OCI-LY3 (cell line): ENCODE results near the gene PEX26.

Source experiments
- EZH2phosphoT487 ChIP-seq: fragments of 200-600 bp; shearing (Covaris generic); IDR thresholded peaks from 2 replicates; pipeline ENCODE4 v1.6.1; 2018; ENCODE audit warnings: antibody characterized with exemption, mixed run types, low read depth
- TF ChIP-seq, protein P1 (sequence below): fragments of 200-600, 300-600 bp; sonication (generic); IDR thresholded peaks from 2 replicates; pipeline ENCODE4 v1.5.1; 2014; ENCODE audit warnings: antibody characterized with exemption, low read length, low read depth

DNA sequence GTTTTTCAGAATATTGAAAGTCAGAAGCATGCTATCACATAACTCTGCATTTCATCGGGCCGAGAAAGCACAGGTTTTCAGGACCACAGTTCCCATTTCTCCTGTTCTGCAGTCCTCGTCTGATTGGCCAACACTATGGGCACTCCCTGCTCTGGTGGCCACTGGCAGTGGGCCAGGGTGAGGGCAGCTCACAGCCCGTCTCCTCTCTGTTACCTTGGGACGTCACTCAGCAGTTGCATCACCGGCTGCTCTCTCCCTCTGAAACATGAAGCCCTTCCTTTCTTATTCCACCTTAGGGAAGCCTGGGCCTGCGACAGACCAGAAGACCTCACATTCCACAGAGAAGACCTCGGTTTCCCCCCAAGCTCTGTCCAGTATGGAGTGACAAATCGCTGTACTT lies 42.0 kb upstream of the PEX26 start:
- TF ChIP-seq, protein P1, sequence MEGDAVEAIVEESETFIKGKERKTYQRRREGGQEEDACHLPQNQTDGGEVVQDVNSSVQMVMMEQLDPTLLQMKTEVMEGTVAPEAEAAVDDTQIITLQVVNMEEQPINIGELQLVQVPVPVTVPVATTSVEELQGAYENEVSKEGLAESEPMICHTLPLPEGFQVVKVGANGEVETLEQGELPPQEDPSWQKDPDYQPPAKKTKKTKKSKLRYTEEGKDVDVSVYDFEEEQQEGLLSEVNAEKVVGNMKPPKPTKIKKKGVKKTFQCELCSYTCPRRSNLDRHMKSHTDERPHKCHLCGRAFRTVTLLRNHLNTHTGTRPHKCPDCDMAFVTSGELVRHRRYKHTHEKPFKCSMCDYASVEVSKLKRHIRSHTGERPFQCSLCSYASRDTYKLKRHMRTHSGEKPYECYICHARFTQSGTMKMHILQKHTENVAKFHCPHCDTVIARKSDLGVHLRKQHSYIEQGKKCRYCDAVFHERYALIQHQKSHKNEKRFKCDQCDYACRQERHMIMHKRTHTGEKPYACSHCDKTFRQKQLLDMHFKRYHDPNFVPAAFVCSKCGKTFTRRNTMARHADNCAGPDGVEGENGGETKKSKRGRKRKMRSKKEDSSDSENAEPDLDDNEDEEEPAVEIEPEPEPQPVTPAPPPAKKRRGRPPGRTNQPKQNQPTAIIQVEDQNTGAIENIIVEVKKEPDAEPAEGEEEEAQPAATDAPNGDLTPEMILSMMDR, result no peak
- no peak for TF ChIP-seq EZH2phosphoT487
